Measurements from ENCODE around the gene AIP.
A peak's percentile ranks its signal among the peaks of the same experiment; 100 is the strongest.
"Not testable (repeated sequence)": the region's sequence is repeated elsewhere in the genome, so short reads cannot be mapped to it uniquely, and the experiment has no call there.

Gene AIP

GRCh38 chr11:67457453-67457852, 25.4 kb upstream of the AIP start:
- ATAC-seq: no peak
- no peaks in the 10 kb centered on the region for H3K9me3 Mint-ChIP-seq
- no peak overlapping the region for H3K4me3 Mint-ChIP-seq
- peak overlapping the region; percentile 91 for H3K27ac Mint-ChIP-seq
- peaks cover 59% of the 10 kb centered on the region for H3K4me1 Mint-ChIP-seq
- no peaks in the 10 kb centered on the region for H3K27me3 Mint-ChIP-seq
- no peaks in the 10 kb centered on the region for H3K36me3 Mint-ChIP-seq

- ATAC-seq: no peak
- Mint-ChIP-seq H3K4me3 (no peak overlapping the region), H3K4me1 (peaks cover 65% of the 10 kb centered on the region), H3K36me3 (no peaks in the 10 kb centered on the region), H3K27me3 (no peaks in the 10 kb centered on the region), H3K9me3 (no peaks in the 10 kb centered on the region), H3K27ac (peak overlapping the region; percentile 91)
Observed at GRCh38 chr11:67458266-67458665, 24.6 kb upstream of the AIP start.

GRCh38 chr11:67463186-67463585, 19.6 kb upstream of the AIP start:
- no peak overlapping the region for H3K4me3 Mint-ChIP-seq
- H3K27me3 Mint-ChIP-seq: no peaks in the 10 kb centered on the region
- ATAC-seq: no peak
- no peak overlapping the region for H3K27ac Mint-ChIP-seq
- peaks cover 81% of the 10 kb centered on the region for H3K4me1 Mint-ChIP-seq
- no peaks in the 10 kb centered on the region for H3K9me3 Mint-ChIP-seq
- peaks cover 7% of the 10 kb centered on the region for H3K36me3 Mint-ChIP-seq

GRCh38 chr11:67463680-67464410, 19.0 kb upstream of the AIP start:
- Mint-ChIP-seq H3K9me3 (no peaks in the 10 kb centered on the region), H3K36me3 (peaks cover 7% of the 10 kb centered on the region), H3K4me1 (peaks cover 79% of the 10 kb centered on the region), H3K27me3 (no peaks in the 10 kb centered on the region), H3K27ac (peak overlapping the region; percentile 90), H3K4me3 (peak overlapping the region; percentile 88)
- no peak for ATAC-seq

GRCh38 chr11:67464411-67465188, 18.2 kb upstream of the AIP start:
- Mint-ChIP-seq H3K4me1 (peaks cover 76% of the 10 kb centered on the region), H3K9me3 (no peaks in the 10 kb centered on the region), H3K27me3 (no peaks in the 10 kb centered on the region), H3K4me3 (peak overlapping the region; percentile 88), H3K36me3 (peaks cover 7% of the 10 kb centered on the region), H3K27ac (peak overlapping the region; percentile 90)
- ATAC-seq: peak; percentile 84

- H3K27me3 Mint-ChIP-seq: no peaks in the 10 kb centered on the region
- no peak for ATAC-seq
- H3K4me3 Mint-ChIP-seq: peak overlapping the region; percentile 88
- H3K36me3 Mint-ChIP-seq: peaks cover 7% of the 10 kb centered on the region
- H3K9me3 Mint-ChIP-seq: no peaks in the 10 kb centered on the region
- H3K4me1 Mint-ChIP-seq: peaks cover 76% of the 10 kb centered on the region
- H3K27ac Mint-ChIP-seq: peak overlapping the region; percentile 90
Observed at GRCh38 chr11:67465189-67465510, 17.7 kb upstream of the AIP start.

GRCh38 chr11:67465530-67465929, 17.3 kb upstream of the AIP start:
- Mint-ChIP-seq H3K4me1 (peaks cover 76% of the 10 kb centered on the region), H3K4me3 (peak overlapping the region; percentile 88), H3K27ac (peak overlapping the region; percentile 90)
- not testable (repeated sequence) for H3K36me3 Mint-ChIP-seq, H3K9me3 Mint-ChIP-seq, H3K27me3 Mint-ChIP-seq, ATAC-seq

GRCh38 chr11:67466367-67466766, 16.5 kb upstream of the AIP start:
- no peaks in the 10 kb centered on the region for H3K27me3 Mint-ChIP-seq
- no peaks in the 10 kb centered on the region for H3K9me3 Mint-ChIP-seq
- peaks cover 7% of the 10 kb centered on the region for H3K36me3 Mint-ChIP-seq
- peaks cover 74% of the 10 kb centered on the region for H3K4me1 Mint-ChIP-seq
- ATAC-seq: no peak
- H3K4me3 Mint-ChIP-seq: no peak overlapping the region
- H3K27ac Mint-ChIP-seq: peak overlapping the region; percentile 95

- Mint-ChIP-seq H3K27ac (peak overlapping the region; percentile 95), H3K4me1 (peaks cover 82% of the 10 kb centered on the region)
Observed at GRCh38 chr11:67466962-67467771, 15.7 kb upstream of the AIP start.

GRCh38 chr11:67468056-67468455, 14.8 kb upstream of the AIP start:
- peaks cover 7% of the 10 kb centered on the region for H3K36me3 Mint-ChIP-seq
- H3K4me3 Mint-ChIP-seq: peak overlapping the region; percentile 94
- H3K27me3 Mint-ChIP-seq: no peaks in the 10 kb centered on the region
- H3K27ac Mint-ChIP-seq: peak overlapping the region; percentile 95
- peaks cover 79% of the 10 kb centered on the region for H3K4me1 Mint-ChIP-seq
- no peak for ATAC-seq
- H3K9me3 Mint-ChIP-seq: no peaks in the 10 kb centered on the region

More at GRCh38 chr11:67466962-67467771, 15.7 kb upstream of the AIP start:
- no peaks in the 10 kb centered on the region for H3K9me3 Mint-ChIP-seq
- H3K4me3 Mint-ChIP-seq: peak overlapping the region; percentile 94
- peaks cover 7% of the 10 kb centered on the region for H3K36me3 Mint-ChIP-seq
- no peaks in the 10 kb centered on the region for H3K27me3 Mint-ChIP-seq
- no peak for ATAC-seq

- Mint-ChIP-seq H3K4me1 (peaks cover 76% of the 10 kb centered on the region), H3K36me3 (peaks cover 7% of the 10 kb centered on the region), H3K9me3 (no peaks in the 10 kb centered on the region), H3K27me3 (no peaks in the 10 kb centered on the region), H3K27ac (peak overlapping the region; percentile 95), H3K4me3 (peak overlapping the region; percentile 94)
- ATAC-seq: peak; percentile 1
Observed at GRCh38 chr11:67468456-67468758, 14.4 kb upstream of the AIP start.

- peaks cover 7% of the 10 kb centered on the region for H3K36me3 Mint-ChIP-seq
Observed at GRCh38 chr11:67468759-67469507, 13.9 kb upstream of the AIP start, which contains the start of gene TMEM134. TSS of gene TMEM134 (minus strand) at chr11:67469251. CDS start at chr11:67469192, 59 bp downstream.

GRCh38 chr11:67469508-67469811, 13.4 kb upstream of the AIP start:
- no peak for ATAC-seq
- H3K27me3 Mint-ChIP-seq: no peaks in the 10 kb centered on the region
- H3K27ac Mint-ChIP-seq: peak overlapping the region; percentile 95
- peaks cover 7% of the 10 kb centered on the region for H3K36me3 Mint-ChIP-seq
- H3K4me3 Mint-ChIP-seq: peak overlapping the region; percentile 94
- no peaks in the 10 kb centered on the region for H3K9me3 Mint-ChIP-seq
- peaks cover 66% of the 10 kb centered on the region for H3K4me1 Mint-ChIP-seq

More at GRCh38 chr11:67468759-67469507, 13.9 kb upstream of the AIP start, which contains the start of gene TMEM134:
- peak; percentile 89 for ATAC-seq
- H3K4me3 Mint-ChIP-seq: peak within 1 kb of the TSS; percentile 94
- peak within 1 kb of the TSS; percentile 95 for H3K27ac Mint-ChIP-seq
- no peaks in the 10 kb centered on the region for H3K27me3 Mint-ChIP-seq
- H3K9me3 Mint-ChIP-seq: no peaks in the 10 kb centered on the region
- peaks cover 71% of the 10 kb centered on the region for H3K4me1 Mint-ChIP-seq

GRCh38 chr11:67470337-67471002, 12.4 kb upstream of the AIP start:
- H3K9me3 Mint-ChIP-seq: no peaks in the 10 kb centered on the region
- H3K27me3 Mint-ChIP-seq: no peaks in the 10 kb centered on the region
- peaks cover 1% of the 10 kb centered on the region for H3K36me3 Mint-ChIP-seq
- H3K27ac Mint-ChIP-seq: peak overlapping the region; percentile 95
- peaks cover 57% of the 10 kb centered on the region for H3K4me1 Mint-ChIP-seq
- ATAC-seq: no peak
- peak overlapping the region; percentile 94 for H3K4me3 Mint-ChIP-seq
